OCI-LY1 (cell line): Measurements from ENCODE around the gene DDI2.

Source experiments
- H2AFZ ChIP-seq: fragments of 200-600 bp; sonication (generic), shearing (Covaris generic); 2 replicates; pipeline ENCODE4 v1.6.0; 2014; ENCODE audit warnings: antibody characterized with exemption, mild to moderate bottlenecking, low read length
- H3F3A ChIP-seq: fragments of 200-600 bp; sonication (generic), shearing (Covaris generic); 2 replicates; pipeline ENCODE4 v1.6.0; 2014; ENCODE audit warnings: mild to moderate bottlenecking, antibody characterized with exemption, low read length, moderate library complexity; ENCODE audit not compliant: insufficient read depth
- H3K27ac ChIP-seq: fragments of 200-600 bp; sonication (generic); 2 replicates; pipeline ENCODE4 v1.5.1; 2014; ENCODE audit warnings: low read length, mixed run types, mild to moderate bottlenecking, low read depth; ENCODE audit not compliant: poor library complexity, severe bottlenecking
- H3K27me3 ChIP-seq: fragments of 200-600 bp; sonication (generic); 2 replicates; pipeline ENCODE4 v1.6.0; 2014; ENCODE audit warnings: antibody characterized with exemption, mild to moderate bottlenecking, low read length, moderate library complexity; ENCODE audit not compliant: insufficient read depth
- H3K36me3 ChIP-seq: fragments of 200-600 bp; sonication (generic); 2 replicates; pipeline ENCODE4 v1.6.1; 2014; ENCODE audit warnings: mild to moderate bottlenecking, antibody characterized with exemption, low read length, moderate library complexity, mixed read lengths; ENCODE audit not compliant: insufficient read depth
- H3K4me1 ChIP-seq: fragments of 200-600 bp; sonication (generic); 2 replicates; pipeline ENCODE4 v1.5.1; 2014; ENCODE audit warnings: mild to moderate bottlenecking, low read length, moderate library complexity; ENCODE audit not compliant: insufficient read depth, severe bottlenecking
- H3K4me2 ChIP-seq: fragments of 200-600 bp; sonication (generic), shearing (Covaris generic); 2 replicates; pipeline ENCODE4 v1.6.1; 2014; ENCODE audit warnings: low read length
- H3K4me3 ChIP-seq: fragments of 200-600 bp; sonication (generic); 2 replicates; pipeline ENCODE4 v1.5.1; 2014; ENCODE audit warnings: low read length, low read depth, mild to moderate bottlenecking, mixed read lengths; ENCODE audit not compliant: poor library complexity, severe bottlenecking
- H3K79me2 ChIP-seq: fragments of 200-600 bp; shearing (Covaris generic); 2 replicates; pipeline ENCODE4 v1.6.1; 2016; ENCODE audit warnings: mixed run types, low read length, mixed read lengths; ENCODE audit not compliant: insufficient read depth
- H3K9ac ChIP-seq: fragments of 200-600 bp; sonication (generic), shearing (Covaris generic); 2 replicates; pipeline ENCODE4 v1.6.1; 2014; ENCODE audit warnings: mild to moderate bottlenecking, low read length, mixed read lengths
- H3K9me2 ChIP-seq: fragments of 200-600 bp; sonication (generic), shearing (Covaris generic); 2 replicates; pipeline ENCODE4 v1.6.1; 2014; ENCODE audit warnings: low read depth, mild to moderate bottlenecking, low read length, mixed read lengths
- H3K9me3 ChIP-seq: fragments of 200-600 bp; shearing (Covaris generic); 2 replicates; pipeline ENCODE4 v1.6.1; 2014; ENCODE audit warnings: low read length, mixed read lengths
- H4K20me1 ChIP-seq: fragments of 200-600 bp; sonication (generic), shearing (Covaris generic); 2 replicates; pipeline ENCODE4 v1.6.0; 2016; ENCODE audit warnings: mild to moderate bottlenecking, low read length; ENCODE audit not compliant: insufficient read depth
- EZH2 ChIP-seq: fragments of 200-600 bp; sonication (generic), shearing (Covaris generic); IDR thresholded peaks from 2 replicates; pipeline ENCODE4 v1.8.0; 2017; ENCODE audit warnings: borderline replicate concordance, mixed run types, mild to moderate bottlenecking, antibody characterized with exemption, low read length, moderate library complexity, mixed read lengths
- TF ChIP-seq, protein P1 (sequence below): fragments of 200-600 bp; sonication (generic), shearing (Covaris generic); IDR thresholded peaks from 2 replicates; pipeline ENCODE4 v1.5.1; 2017; ENCODE audit warnings: mild to moderate bottlenecking, antibody characterized with exemption, low read length, moderate library complexity, mixed read lengths

Gene DDI2

DNA sequence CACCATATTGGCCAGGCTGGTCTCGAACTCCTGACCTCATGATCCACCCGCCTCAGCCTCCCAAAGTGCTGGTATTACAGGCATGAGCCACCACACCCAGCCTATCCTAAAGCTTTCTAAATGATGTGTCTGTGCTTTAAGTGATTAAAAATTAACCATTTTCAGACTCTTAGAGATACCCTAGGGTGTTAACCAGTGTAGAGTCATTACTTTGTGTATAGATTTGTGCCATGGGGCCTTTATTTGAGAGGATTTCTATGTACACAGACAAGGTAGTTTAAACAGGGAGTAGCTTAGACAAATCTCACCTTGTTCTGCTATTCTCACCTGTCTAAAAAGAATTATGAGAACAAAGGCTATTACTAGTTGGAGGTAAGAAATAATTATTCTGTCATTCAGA, 54.2 kb downstream of the DDI2 start:
- Histone ChIP-seq H3K4me3 (no peak overlapping the region), H3K79me2 (no peaks in the 10 kb centered on the region), H3F3A (no peaks in the 10 kb centered on the region), H3K4me1 (peaks cover 3% of the 10 kb centered on the region), H3K27me3 (no peaks in the 10 kb centered on the region), H3K36me3 (no peaks in the 10 kb centered on the region), H3K27ac (no peak overlapping the region), H3K9me3 (no peaks in the 10 kb centered on the region), H4K20me1 (no peaks in the 10 kb centered on the region), H3K9ac (no peak overlapping the region), H3K9me2 (no peaks in the 10 kb centered on the region), H2AFZ (no peak overlapping the region), H3K4me2 (no peak overlapping the region)
- TF ChIP-seq, protein P1, sequence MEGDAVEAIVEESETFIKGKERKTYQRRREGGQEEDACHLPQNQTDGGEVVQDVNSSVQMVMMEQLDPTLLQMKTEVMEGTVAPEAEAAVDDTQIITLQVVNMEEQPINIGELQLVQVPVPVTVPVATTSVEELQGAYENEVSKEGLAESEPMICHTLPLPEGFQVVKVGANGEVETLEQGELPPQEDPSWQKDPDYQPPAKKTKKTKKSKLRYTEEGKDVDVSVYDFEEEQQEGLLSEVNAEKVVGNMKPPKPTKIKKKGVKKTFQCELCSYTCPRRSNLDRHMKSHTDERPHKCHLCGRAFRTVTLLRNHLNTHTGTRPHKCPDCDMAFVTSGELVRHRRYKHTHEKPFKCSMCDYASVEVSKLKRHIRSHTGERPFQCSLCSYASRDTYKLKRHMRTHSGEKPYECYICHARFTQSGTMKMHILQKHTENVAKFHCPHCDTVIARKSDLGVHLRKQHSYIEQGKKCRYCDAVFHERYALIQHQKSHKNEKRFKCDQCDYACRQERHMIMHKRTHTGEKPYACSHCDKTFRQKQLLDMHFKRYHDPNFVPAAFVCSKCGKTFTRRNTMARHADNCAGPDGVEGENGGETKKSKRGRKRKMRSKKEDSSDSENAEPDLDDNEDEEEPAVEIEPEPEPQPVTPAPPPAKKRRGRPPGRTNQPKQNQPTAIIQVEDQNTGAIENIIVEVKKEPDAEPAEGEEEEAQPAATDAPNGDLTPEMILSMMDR, result no peak
- TF ChIP-seq EZH2, result no peak

DNA sequence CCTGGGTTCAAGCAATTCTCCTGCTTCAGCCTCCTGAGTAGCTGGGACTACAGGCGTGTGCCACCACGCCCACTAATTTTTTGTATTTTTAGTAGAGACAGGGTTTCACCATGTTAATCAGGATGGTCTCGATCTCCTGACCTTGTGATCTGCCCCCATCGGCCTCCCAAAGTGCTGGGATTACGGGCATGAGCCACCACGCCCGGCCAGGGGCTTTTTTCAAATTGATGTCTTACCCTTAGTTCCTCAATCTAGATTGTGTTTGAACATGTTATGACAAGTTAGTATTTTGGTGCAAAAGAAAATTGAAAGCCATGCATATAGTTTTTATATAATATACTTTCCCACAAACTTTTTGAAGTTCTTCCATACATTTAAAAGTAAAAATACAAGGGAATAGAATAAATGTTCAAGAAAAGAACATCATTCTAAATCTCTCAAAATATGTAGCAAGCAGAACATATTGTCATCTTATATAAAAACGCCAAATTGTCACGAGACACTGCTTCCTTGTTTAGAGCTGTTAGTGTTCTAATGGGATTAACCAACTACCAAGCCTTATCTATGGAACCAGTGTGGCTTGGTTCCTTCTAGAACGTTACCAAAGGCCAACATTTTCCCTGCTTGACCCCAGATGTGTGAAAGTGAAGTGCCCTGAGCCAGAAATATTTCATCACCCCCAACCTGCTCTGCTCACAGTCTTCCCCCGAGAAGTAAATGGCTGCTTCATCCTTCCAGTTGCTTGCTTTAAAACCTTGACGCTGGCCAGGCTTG, 57.3 kb downstream of the DDI2 start:
- peaks cover 3% of the 10 kb centered on the region for H3K4me1 ChIP-seq
- H3K9me2 ChIP-seq, result no peaks in the 10 kb centered on the region
- H3K79me2 ChIP-seq, result no peaks in the 10 kb centered on the region
- H3K9ac ChIP-seq, result no peak overlapping the region
- H3K27me3 ChIP-seq, result no peaks in the 10 kb centered on the region
- H3K27ac ChIP-seq, result no peak overlapping the region
- H3K9me3 ChIP-seq, result no peaks in the 10 kb centered on the region
- TF ChIP-seq, protein P1, result no peak
- no peak for TF ChIP-seq EZH2
- no peak overlapping the region for H2AFZ ChIP-seq
- H4K20me1 ChIP-seq, result no peaks in the 10 kb centered on the region
- no peaks in the 10 kb centered on the region for H3F3A ChIP-seq
- no peak overlapping the region for H3K4me3 ChIP-seq
- H3K4me2 ChIP-seq, result no peak overlapping the region
- H3K36me3 ChIP-seq, result no peaks in the 10 kb centered on the region; the same call in 1 of the 2 replicates

DNA sequence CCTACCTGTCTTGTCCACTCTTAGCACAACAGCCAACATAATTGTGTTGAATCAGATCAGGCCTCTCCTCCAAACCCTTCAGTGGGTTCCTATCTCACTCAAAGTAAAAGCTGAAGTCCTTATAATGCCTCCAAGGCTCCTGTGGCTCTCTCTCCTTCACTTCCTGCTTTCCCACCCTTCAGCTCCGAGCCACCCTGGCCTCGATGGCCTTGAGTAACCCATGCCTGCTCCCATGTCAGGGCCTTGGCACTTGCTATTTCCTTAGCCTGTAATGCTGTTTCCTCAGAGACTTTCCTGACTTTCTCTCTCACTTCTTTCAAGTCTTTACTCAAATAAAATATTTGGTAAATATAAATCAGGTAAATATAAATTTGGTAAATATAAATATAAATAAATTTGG, 58.8 kb downstream of the DDI2 start:
- no peak for TF ChIP-seq EZH2
- TF ChIP-seq, protein P1, result no peak
- H3K27ac ChIP-seq, result no peak overlapping the region

More for the DNA sequence above, 58.8 kb downstream of the DDI2 start:
- no peak overlapping the region for H3K4me2 ChIP-seq
- H4K20me1 ChIP-seq, result no peaks in the 10 kb centered on the region
- H3K4me3 ChIP-seq, result no peak overlapping the region
- H3F3A ChIP-seq, result no peaks in the 10 kb centered on the region
- H3K9me3 ChIP-seq, result no peaks in the 10 kb centered on the region
- H3K27me3 ChIP-seq, result no peaks in the 10 kb centered on the region
- peaks cover 3% of the 10 kb centered on the region for H3K4me1 ChIP-seq
- no peaks in the 10 kb centered on the region; the same call in 1 of the 2 replicates for H3K36me3 ChIP-seq
- H3K79me2 ChIP-seq, result no peaks in the 10 kb centered on the region
- H3K9me2 ChIP-seq, result no peaks in the 10 kb centered on the region
- H2AFZ ChIP-seq, result no peak overlapping the region
- no peak overlapping the region for H3K9ac ChIP-seq
